Measurements from ENCODE around the gene JAZF1.

GRCh38 chr7:28121496-28121895, 59.1 kb downstream of the JAZF1 start:
- TF ChIP-seq CTCF (conservative IDR thresholded peaks at IDR 0.05) = no peak
- no peak for TF ChIP-seq EZH2 (IDR thresholded peaks at IDR 0.05; ENCODE audit: low read depth)

Data from PC-9 (cell line).